NCI-H1436 (cell line): ENCODE measurements around the gene ELAVL1.
"Not testable (repeated sequence)": the region's sequence is repeated elsewhere in the genome, so short reads cannot be mapped to it uniquely, and the experiment has no call there.

Experiments
- DNase-seq: peaks from one replicate; lab custom pipeline; 2025; lab: John Stamatoyannopoulos, UW

The ELAVL1 gene

GRCh38 chr19:7921302-7921966 is 84.0 kb downstream of the ELAVL1 start:
- no peak for DNase-seq

DNA sequence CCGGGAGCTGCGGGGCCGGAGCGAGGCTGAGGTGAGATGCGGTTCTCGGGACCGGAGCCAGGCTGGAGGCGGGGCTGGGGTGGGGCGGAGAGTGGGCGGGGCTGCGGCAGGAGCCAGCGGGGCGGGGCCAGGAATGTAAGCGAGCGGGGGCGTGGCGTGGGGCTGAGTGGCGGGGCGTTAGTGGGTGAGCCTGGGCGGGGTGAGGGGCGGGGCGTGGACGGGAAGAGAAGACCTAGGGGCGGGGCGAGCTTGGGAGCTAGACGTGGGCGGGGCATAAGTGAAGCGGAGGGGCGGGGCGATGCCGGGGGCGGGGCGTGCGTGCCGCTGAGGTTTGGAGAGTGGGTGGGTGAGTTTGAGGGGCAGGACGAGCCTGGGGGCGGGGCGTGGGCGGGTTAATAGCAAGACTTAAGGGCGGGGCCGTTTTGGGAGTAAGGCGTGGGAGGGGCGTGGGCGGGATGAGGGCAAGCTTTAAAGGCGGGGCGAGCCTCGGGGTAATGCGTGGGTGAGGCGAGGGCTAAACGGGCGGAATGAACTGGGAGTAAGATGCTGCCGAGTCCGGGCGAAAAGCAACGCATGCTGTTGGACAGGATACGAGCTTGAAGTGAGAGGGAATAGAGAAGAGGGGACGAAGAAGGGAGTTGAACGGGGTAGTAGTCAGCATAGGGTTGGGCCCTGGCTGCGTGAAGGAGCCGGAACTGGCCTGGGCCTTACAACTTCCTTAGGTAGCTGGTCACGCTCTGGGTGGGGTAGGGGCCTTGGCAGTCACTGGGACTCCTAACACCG is 84.7 kb downstream of the ELAVL1 start:
- DNase-seq: peak; percentile 100

DNA sequence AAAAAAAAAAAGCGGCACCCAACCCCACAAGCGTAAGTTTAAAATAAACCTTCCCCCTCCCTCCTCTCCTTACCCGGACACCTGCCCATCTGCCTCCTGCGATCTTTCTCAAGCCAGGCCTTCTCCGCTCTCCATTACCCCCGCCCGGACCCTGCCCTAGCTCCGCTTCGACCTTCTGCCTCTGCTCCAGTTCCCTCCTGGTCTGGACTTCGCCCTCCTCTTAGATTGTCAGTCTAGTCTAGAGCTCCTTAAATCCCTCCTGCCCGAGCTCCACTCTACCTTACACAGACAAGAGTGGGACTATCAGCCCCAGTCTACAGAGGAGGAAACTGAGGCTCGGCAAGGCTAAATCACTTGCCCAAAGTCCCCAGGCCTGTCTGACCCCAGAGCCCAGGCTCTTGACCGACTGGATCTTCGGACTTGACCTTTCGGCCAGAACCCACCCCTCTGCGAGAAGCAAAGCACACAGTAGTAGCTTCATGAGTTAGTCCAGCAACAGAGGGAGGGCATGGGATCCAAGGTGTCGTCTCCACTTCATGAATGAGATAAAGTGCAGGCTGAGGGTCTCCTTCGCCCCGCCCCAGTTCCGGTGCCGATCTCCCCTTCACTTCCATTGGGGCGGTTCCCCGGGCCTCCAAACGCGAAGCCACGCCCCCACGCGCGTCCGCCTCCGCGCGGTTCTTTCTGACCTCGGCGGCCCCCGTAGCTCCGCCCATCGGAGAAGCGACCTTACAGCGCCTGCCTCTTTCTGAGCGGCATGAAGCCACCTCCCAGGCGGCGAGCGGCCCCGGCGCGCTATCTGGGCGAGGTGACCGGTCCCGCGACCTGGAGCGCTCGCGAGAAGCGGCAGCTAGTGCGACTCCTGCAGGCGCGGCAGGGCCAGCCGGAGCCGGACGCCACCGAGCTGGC is 85.6 kb downstream of the ELAVL1 start, which contains the start of gene SNAPC2:
TSS of gene SNAPC2 (plus strand) at position 729 of the 909 bp plus-strand sequence. CDS start at position 758, 29 bp downstream.
- DNase-seq: peak; percentile 94

DNA sequence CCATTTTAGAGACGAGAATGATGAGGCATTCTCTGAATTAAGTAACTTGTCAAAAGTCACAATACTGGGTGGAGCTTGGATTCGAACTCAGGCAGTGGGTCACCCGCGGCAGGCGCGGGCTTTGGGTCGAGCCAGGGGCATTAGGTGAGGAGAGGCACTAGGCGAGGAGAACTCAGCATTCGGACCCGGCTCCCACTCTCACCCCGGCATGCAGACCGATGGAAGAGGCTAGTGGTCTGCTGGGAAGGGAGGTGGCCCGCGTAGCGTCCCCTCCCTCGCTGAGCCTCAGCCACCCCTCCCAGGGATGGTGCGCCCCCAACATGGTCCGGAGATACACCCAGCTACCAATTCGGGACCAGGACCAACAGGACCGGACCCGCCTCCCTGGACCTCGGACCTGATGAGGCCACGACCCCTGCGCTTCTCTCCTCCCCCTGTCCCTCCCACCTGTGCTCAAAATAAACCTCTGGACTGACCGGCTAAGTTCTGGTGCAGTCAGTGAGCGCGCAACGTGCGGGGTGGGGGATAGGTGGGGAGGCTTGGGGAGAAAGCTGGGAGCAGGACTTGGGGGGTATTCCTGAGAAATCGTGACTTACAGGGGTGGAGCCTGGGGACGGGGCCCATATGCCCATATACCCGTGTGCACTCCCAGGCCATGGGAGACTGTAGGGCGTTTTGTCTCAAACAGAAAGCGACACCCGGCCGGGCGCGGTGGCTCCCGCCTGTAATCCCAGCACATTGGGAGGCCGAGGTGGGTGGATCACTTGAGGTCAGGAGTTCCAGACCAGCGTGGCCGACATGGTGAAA is 86.6 kb downstream of the ELAVL1 start:
- no peak for DNase-seq

DNA sequence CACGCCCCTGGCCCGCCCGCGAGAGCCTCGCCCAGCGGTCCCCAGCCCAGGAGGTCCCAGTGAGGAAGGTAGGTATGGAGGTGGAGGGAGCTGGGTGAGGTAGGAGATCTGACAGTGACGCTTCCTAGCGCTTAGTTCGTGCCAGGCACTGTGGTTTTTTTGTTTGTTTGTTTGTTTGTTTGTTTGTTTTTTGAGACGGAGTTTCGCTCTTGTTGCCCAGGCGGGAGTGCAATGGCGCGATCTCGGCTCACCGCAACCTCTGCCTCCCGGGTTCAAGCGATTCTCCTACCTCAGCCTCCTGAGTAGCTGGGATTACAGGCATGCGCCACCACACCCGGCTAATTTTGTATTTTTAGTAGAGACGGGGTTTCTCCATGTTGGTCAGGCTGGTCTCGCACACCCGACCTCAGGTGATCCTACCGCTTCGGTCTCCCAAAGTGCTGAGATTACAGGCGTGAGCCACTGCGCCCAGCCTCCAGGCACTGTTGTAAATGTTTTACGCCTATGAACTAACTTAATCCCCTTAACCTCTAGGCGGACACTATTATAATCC is 87.3 kb downstream of the ELAVL1 start:
- not testable (repeated sequence) for DNase-seq

- DNase-seq: peak; percentile 30
These were observed 88.0 kb downstream of the ELAVL1 start for GRCh38 chr19:7917267-7918061.

DNA sequence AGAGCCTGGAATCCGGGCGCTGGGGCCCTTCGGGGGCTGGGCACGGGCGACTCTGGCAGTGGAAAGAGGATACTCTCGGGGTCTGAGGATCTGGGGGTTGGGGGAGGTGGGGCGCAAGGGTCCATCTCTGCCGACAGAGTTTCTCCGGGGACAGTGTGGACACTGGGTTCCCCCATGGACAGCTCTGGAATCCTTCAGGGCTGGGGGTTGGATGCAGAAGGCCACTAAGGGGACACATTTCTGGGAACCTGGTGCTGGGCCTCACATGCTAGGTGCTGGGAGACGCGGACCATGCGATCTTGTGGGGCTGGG is 88.5 kb downstream of the ELAVL1 start:
- no peak for DNase-seq

DNA sequence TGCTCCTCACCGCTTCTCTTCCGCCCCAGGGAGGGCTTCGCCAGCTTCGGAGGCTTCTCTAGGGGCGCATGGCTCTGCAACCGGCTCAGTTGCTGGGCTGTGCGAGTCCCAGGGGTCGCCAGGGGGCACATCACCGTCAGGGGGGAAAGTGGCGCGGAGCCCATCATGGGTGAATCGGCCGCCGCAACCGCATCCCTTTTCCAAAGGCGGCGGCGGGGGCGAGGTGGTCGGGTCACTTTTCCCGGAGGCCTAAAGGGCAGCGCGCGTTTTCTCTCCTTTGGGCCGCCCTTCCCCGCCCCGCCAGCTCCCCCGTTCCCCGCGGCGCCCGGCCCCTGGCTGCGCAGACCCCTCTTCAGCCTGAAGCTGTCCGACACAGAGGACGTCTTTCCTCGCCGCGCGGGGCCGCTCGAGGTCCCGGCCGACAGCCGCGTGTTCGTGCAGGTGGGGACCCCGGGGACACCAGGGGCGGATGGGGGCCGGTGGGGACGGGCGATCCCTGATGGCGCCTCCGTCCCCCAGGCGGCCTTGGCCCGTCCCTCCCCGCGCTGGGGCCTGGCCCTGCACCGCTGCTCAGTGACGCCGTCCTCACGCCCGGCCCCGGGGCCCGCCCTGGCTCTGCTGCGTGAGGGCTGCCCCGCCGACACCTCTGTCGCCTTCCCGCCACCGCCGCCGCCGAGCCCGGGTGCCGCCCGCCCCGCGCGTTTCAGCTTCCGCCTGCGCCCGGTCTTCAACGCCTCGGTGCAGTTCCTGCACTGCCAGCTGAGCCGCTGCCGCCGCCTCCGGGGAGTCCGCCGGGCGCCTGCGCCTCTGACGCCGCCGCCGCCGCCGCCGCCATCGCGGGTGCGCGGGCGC is 89.1 kb downstream of the ELAVL1 start:
- DNase-seq: no peak

DNA sequence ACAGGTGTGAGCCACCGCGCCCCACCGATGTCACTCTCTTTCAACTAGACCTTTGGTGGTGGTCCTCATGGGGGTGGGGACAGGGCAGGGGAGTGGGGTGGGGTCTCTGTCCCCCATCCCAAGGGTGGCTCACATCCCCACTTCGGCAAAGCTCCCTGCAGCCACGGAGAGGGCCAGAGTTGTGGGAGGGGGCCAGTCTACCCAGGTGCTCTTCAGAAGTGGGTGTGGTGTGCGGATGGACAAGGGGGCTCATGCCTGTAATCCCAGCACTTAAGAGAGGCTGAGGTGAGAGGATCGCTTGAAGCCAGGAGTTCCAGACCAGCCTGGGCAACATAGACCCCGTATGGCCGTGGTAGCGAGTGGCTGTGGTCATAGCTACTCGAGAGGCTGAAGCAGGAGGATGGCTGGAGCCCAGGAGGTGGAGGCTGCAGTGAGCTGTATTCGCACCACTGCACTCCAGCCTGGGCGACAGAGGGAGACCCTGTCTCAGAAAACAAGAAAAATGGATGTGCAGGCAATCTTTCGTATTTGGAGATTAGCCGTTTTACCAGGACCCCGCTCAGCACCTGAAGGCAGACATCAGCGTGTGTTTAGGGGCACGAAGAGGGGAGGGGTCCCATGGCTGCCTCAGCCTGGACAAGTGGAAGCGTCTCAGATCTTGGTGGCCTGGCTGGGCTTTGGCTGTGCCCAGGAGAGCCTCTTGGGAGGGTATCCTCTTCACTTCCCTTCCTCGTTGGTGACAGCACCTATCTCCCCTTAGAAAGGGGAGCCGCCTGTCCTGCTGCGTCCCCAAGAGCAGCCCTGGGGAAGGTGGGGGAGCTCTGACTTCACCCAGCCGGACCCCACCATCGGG is 90.0 kb downstream of the ELAVL1 start:
- DNase-seq: no peak

GRCh38 chr19:7914598-7915045 is 90.8 kb downstream of the ELAVL1 start, which contains the start of gene TGFBR3L:
Gene TGFBR3L, plus strand, starts transcription at chr19:7914830.
- no peak for DNase-seq

DNA sequence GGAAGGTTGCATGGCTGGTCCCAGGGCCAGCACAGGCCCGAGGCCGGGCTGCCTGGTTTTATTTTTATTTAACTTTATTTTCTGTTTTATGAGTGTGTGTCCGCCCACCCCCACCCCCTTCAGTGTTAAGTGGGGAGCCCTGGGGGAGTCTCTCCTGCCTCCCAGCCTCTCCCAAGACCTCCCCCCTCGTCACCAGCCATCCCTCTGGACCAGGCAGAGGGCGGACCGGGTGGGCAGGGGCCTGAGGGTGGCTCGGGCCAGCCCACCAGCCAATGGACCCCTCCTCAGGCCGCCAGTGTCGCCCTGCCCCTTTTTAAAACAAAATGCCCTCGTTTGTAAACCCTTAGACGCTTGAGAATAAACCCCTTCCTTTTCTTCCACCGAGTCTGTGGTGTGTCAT is 91.3 kb downstream of the ELAVL1 start:
- no peak for DNase-seq

GRCh38 chr19:7913652-7914051 is 91.8 kb downstream of the ELAVL1 start:
- DNase-seq: no peak

GRCh38 chr19:7912697-7913564 is 92.5 kb downstream of the ELAVL1 start:
- no peak for DNase-seq

DNA sequence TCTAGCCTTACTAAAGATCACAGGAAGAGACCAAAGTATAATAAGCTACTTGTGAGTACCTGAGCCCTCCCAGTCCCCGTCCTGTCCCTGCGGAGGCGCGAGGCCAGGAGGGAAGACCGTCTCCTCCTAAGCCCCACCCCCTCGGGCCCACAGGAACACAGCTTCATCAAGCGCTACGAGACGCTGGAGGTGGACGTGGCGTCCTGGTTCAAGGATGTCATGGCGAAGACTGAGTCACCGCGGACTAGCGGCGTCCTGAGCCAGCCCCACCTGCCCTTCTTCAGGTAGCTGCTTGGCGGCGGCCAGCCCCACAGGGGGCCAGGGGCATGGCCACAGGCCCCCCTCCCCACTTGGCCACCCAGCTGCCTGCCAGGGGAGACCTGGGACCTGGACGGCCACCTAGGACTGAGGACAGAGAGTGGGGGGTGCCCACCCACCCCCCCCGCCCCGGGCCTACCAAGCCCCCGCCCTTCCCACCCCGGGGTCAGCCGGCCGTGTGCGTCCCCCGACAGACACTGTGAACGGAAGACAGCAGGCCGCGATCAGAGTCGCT is 93.2 kb downstream of the ELAVL1 start:
- no peak for DNase-seq

DNA sequence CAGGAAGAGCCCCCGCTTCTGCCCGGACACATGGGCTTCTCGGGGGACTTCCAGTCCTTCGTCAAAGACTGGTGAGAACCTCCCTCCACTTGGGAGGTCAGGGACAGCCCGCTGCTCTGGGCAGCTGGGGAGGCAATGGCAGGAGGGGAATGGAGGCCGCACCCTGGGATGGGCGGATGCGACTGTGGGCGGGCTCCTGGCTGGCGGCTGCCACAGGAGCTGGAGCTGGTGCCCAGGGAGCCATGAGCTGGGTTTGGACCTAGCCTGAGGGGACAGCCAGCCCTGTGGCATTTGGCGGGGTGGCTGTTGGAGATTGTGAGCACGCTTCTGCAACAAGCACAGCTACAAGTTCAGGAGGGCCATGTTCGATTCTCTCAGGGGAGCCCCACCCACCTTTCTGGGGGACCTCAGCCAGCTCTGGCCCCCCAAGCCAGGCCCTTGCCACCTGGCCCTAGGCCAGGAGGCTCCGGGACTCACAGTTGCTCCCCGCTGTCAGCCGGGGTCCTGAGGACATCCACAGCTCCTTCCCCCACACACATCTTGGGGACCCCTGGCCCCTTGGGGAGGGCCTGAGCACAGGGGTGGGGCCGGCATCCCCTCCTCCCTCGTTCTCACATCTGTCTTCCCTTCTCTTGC is 93.8 kb downstream of the ELAVL1 start:
- DNase-seq: no peak

DNA sequence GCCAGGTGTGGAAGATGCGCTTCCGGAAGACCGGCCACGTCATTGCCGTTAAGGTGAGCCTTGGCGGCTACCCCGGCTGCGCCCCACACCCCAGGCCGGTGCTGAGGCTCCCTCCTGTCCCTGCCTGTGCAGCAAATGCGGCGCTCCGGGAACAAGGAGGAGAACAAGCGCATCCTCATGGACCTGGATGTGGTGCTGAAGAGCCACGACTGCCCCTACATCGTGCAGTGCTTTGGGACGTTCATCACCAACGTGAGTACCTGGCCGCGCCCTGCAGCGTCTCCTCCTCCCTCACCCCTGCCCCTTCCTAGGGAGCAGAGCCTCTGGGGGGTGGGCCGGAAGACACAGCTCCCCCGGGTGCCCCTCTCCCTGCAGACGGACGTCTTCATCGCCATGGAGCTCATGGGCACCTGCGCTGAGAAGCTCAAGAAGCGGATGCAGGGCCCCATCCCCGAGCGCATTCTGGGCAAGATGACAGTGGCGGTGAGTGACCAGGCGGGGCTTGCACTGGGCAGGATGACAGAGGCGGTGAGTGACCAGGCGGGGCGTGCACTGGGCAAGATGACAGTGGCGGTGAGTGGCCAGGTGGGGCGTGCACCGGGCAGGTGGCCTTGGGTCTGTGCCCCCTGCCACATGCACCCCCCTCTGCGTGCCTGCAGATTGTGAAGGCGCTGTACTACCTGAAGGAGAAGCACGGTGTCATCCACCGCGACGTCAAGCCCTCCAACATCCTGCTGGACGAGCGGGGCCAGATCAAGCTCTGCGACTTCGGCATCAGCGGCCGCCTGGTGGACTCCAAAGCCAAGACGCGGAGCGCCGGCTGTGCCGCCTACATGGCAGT is 94.9 kb downstream of the ELAVL1 start:
- DNase-seq: no peak
